ENCODE results near the gene NTNG1. TPM values are rescaled to one million over a fixed set of nuclear protein-coding genes. Genes with fewer than 3 reads are reported as not detected.

The NTNG1 gene
- total and polyA plus RNA-seq, 10 of the 15 experiments (the other 5 are each of a cell fraction or from before 2014, with no cell fraction given), result 0.18 to 2.3 (median 1.1) TPM; not detected in 1

DNA sequence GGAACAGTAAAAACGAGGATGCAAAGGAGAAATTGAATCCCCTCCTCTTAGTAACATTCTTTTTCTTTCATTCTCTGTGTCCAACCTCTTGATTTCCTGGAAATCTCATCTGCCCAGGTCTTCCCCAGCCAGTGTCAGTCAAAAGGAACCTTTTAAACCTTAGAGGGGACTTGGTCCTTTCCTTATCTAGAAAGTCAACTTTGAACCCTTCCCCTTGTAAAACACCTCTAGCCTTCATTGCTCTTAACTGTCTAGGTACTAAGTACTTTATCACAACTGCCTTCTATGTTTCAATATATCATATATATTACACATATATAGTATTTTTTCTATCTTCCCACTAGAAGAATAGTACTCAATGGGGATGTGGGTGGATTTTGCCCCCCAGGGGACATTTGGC, 282.1 kb downstream of the NTNG1 start:
- H3K4me3 ChIP-seq, result no peak overlapping the region
- POLR2A ChIA-PET, result no interaction called here
- in situ Hi-C loops (cut with MboI) (no loop called here), intact Hi-C loops (cut with micrococcal nuclease; ENCODE audit: unreplicated experiment) (no loop called here)
- SMC1A ChIA-PET (ENCODE audit: uncharacterized antibody, unreplicated experiment), result interaction anchor here (1.6 kb wide), 1 partner anchor 9 kb away, joined by 3 read pairs; no protein-coding TSS in a partner anchor
- no peak overlapping the region for H3K27ac ChIP-seq (ENCODE audit: control insufficient read depth, insufficient read depth)
- no peaks in the 10 kb centered on the region for H4K20me1 ChIP-seq (ENCODE audit: control insufficient read depth, insufficient read depth)
- H3K9me3 ChIP-seq (replicated peaks; ENCODE audit: control insufficient read depth, insufficient read depth, low read length), result no peaks in the 10 kb centered on the region
- CTCF ChIA-PET, result interaction anchor here (1.3 to 1.6 kb wide), 3 partner anchors 8 to 105 kb away, joined by 3 to 5 read pairs (median 4); no protein-coding TSS in a partner anchor
- no peak overlapping the region for H3K9ac ChIP-seq (ENCODE audit: control insufficient read depth, insufficient read depth, low read length)
- H3K36me3 ChIP-seq (ENCODE audit: control insufficient read depth in 2 of 2, insufficient read depth in 2 of 2, low read length in 1 of 2), result no peaks in the 10 kb centered on the region
- no peaks in the 10 kb centered on the region for H3K79me2 ChIP-seq (ENCODE audit: control insufficient read depth, insufficient read depth, low read length)
- H3K4me2 ChIP-seq (ENCODE audit: control insufficient read depth, insufficient read depth), result no peak overlapping the region
- ATAC-seq, result no peak
- FAIRE-seq, result no peak
- no peak for DNase-seq (ENCODE audit: low read depth, low spot score)
- no peaks in the 10 kb centered on the region for H3K27me3 ChIP-seq (replicated peaks in 1 of 2; ENCODE audit: control insufficient read depth in 2 of 2, insufficient read depth in 2 of 2, low read length in 1 of 2)
- 0% methylated on average over 1 of the region's 1 CpG for WGBS (ENCODE audit: insufficient coverage, insufficient replicate concordance, low lambda C conversion rate, missing lambda C conversion rate)
- RAD21 ChIA-PET (ENCODE audit: unreplicated experiment), result interaction anchor here (2.7 kb wide), 1 partner anchor 106 kb away, joined by 10 read pairs; no protein-coding TSS in a partner anchor
- no TSS peak for BruUV-seq (replicated peaks)
- no peak overlapping the region for H2AFZ ChIP-seq (ENCODE audit: control insufficient read depth, low read depth, low read length)
- no peaks in the 10 kb centered on the region for H3K4me1 ChIP-seq (ENCODE audit: control insufficient read depth, insufficient read depth, low read length)
- TF ChIP-seq KAT2A (conservative IDR thresholded peaks at IDR 0.05; ENCODE audit: control insufficient read depth, low read depth, low read length), result no peak
- no peak for TF ChIP-seq NFYB (IDR thresholded peaks at IDR 0.05; ENCODE audit: insufficient read depth, low read depth, low read length)
- TF ChIP-seq, protein P1, sequence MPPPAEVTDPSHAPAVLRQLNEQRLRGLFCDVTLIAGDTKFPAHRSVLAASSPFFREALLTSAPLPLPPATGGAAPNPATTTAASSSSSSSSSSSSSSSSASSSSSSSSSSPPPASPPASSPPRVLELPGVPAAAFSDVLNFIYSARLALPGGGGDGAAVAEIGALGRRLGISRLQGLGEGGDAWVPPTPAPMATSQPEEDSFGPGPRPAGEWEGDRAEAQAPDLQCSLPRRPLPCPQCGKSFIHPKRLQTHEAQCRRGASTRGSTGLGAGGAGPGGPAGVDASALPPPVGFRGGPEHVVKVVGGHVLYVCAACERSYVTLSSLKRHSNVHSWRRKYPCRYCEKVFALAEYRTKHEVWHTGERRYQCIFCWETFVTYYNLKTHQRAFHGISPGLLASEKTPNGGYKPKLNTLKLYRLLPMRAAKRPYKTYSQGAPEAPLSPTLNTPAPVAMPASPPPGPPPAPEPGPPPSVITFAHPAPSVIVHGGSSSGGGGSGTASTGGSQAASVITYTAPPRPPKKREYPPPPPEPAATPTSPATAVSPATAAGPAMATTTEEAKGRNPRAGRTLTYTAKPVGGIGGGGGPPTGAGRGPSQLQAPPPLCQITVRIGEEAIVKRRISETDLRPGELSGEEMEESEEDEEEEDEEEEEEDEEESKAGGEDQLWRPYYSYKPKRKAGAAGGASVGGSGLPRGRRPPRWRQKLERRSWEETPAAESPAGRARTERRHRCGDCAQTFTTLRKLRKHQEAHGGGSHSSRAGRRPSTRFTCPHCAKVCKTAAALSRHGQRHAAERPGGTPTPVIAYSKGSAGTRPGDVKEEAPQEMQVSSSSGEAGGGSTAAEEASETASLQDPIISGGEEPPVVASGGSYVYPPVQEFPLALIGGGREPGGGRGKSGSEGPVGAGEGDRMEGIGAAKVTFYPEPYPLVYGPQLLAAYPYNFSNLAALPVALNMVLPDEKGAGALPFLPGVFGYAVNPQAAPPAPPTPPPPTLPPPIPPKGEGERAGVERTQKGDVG (CRISPR knock-in tag; IDR thresholded peaks at IDR 0.05), result no peak
- TF ChIP-seq TBL1XR1 (IDR thresholded peaks at IDR 0.05; ENCODE audit: low read depth, low read length), result no peak
- no peak for TF ChIP-seq STAT1 (conservative IDR thresholded peaks at IDR 0.05)
- TF ChIP-seq RUNX3 (IDR thresholded peaks at IDR 0.05; ENCODE audit: low read length), result no peak
- TF ChIP-seq NFIC (IDR thresholded peaks at IDR 0.05; ENCODE audit: low read depth, low read length), result no peak
- TF ChIP-seq, protein P2, sequence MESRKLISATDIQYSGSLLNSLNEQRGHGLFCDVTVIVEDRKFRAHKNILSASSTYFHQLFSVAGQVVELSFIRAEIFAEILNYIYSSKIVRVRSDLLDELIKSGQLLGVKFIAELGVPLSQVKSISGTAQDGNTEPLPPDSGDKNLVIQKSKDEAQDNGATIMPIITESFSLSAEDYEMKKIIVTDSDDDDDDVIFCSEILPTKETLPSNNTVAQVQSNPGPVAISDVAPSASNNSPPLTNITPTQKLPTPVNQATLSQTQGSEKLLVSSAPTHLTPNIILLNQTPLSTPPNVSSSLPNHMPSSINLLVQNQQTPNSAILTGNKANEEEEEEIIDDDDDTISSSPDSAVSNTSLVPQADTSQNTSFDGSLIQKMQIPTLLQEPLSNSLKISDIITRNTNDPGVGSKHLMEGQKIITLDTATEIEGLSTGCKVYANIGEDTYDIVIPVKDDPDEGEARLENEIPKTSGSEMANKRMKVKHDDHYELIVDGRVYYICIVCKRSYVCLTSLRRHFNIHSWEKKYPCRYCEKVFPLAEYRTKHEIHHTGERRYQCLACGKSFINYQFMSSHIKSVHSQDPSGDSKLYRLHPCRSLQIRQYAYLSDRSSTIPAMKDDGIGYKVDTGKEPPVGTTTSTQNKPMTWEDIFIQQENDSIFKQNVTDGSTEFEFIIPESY (IDR thresholded peaks at IDR 0.05), result no peak
- TF ChIP-seq, protein P3, sequence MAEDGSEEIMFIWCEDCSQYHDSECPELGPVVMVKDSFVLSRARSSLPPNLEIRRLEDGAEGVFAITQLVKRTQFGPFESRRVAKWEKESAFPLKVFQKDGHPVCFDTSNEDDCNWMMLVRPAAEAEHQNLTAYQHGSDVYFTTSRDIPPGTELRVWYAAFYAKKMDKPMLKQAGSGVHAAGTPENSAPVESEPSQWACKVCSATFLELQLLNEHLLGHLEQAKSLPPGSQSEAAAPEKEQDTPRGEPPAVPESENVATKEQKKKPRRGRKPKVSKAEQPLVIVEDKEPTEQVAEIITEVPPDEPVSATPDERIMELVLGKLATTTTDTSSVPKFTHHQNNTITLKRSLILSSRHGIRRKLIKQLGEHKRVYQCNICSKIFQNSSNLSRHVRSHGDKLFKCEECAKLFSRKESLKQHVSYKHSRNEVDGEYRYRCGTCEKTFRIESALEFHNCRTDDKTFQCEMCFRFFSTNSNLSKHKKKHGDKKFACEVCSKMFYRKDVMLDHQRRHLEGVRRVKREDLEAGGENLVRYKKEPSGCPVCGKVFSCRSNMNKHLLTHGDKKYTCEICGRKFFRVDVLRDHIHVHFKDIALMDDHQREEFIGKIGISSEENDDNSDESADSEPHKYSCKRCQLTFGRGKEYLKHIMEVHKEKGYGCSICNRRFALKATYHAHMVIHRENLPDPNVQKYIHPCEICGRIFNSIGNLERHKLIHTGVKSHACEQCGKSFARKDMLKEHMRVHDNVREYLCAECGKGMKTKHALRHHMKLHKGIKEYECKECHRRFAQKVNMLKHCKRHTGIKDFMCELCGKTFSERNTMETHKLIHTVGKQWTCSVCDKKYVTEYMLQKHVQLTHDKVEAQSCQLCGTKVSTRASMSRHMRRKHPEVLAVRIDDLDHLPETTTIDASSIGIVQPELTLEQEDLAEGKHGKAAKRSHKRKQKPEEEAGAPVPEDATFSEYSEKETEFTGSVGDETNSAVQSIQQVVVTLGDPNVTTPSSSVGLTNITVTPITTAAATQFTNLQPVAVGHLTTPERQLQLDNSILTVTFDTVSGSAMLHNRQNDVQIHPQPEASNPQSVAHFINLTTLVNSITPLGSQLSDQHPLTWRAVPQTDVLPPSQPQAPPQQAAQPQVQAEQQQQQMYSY (CRISPR knock-in tag; IDR thresholded peaks at IDR 0.05), result no peak
- TF ChIP-seq, protein P4, sequence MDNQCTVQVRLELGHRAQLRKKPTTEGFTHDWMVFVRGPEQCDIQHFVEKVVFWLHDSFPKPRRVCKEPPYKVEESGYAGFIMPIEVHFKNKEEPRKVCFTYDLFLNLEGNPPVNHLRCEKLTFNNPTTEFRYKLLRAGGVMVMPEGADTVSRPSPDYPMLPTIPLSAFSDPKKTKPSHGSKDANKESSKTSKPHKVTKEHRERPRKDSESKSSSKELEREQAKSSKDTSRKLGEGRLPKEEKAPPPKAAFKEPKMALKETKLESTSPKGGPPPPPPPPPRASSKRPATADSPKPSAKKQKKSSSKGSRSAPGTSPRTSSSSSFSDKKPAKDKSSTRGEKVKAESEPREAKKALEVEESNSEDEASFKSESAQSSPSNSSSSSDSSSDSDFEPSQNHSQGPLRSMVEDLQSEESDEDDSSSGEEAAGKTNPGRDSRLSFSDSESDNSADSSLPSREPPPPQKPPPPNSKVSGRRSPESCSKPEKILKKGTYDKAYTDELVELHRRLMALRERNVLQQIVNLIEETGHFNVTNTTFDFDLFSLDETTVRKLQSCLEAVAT (IDR thresholded peaks at IDR 0.05), result no peak
- no peak for TF ChIP-seq RFX5 (IDR thresholded peaks at IDR 0.05; ENCODE audit: low read depth, low read length)
- TF ChIP-seq SUZ12 (IDR thresholded peaks at IDR 0.05; ENCODE audit: unreplicated experiment), result no peak
- no peak for TF ChIP-seq NR2C2 (IDR thresholded peaks at IDR 0.05; ENCODE audit: borderline replicate concordance, control insufficient read depth, insufficient read length, low read depth)
- no peak for TF ChIP-seq SPI1 (IDR thresholded peaks at IDR 0.05; ENCODE audit: borderline replicate concordance, insufficient read depth, low read depth, low read length)
